HG02885 (cell line): Measurements from ENCODE around the gene PSTPIP2.
"Not testable (repeated sequence)": the region's sequence is repeated elsewhere in the genome, so short reads cannot be mapped to it uniquely, and the experiment has no call there.

ENCODE experiments used
- ATAC-seq: cut with Tn5 transposase; IDR thresholded peaks from one replicate; pipeline ENCODE4 v1.9.1; 2021; ENCODE audit warnings: mild to moderate bottlenecking; ENCODE audit not compliant: unreplicated experiment, poor library complexity

The PSTPIP2 gene, protein sequence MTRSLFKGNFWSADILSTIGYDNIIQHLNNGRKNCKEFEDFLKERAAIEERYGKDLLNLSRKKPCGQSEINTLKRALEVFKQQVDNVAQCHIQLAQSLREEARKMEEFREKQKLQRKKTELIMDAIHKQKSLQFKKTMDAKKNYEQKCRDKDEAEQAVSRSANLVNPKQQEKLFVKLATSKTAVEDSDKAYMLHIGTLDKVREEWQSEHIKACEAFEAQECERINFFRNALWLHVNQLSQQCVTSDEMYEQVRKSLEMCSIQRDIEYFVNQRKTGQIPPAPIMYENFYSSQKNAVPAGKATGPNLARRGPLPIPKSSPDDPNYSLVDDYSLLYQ

GRCh38 chr18:46071653-46072375, at the start of gene PSTPIP2:
PSTPIP2 (minus strand) TSS chr18:46072260; CDS start chr18:46072188, 72 bp downstream.
- ATAC-seq: peak; percentile 46

DNA sequence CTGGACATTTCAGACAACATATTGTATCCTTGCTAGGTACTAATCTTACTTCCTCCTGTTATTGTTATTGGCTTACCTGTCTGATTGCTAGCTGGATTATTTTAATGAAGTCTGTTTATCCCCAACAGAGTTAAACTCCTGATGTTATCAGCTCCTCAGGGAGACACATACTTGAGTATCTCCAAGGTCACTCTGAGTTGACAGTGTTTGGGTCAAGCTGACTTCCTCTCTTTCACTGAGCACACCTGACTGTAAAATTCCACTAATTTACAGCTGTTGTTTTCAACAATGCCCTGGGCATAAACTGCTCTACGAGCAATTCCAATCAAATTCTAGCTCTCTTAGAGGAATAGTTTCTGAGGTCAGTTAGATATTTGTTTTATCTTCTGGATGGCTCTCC, 41.7 kb upstream of the PSTPIP2 start:
- no peak for ATAC-seq

DNA sequence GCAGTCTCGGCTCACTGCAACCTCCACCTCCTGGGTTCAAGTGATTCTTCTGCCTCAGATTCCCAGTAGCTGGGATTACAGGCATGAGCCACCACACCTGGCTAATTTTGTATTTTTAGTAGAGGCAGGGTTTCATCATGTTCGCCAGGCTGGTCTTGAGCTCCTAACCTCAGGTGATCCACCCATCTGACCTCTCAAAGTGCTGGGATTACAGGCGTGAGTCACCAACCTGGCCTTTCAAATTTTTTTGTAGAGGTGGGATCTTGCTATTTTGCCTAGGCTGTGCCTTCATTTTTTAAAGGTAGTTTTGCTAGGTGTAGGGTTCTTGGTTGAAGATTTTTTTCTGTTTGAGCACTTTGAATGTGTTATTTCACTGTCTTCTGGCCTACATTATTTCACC, 38.3 kb upstream of the PSTPIP2 start:
- no peak for ATAC-seq

DNA sequence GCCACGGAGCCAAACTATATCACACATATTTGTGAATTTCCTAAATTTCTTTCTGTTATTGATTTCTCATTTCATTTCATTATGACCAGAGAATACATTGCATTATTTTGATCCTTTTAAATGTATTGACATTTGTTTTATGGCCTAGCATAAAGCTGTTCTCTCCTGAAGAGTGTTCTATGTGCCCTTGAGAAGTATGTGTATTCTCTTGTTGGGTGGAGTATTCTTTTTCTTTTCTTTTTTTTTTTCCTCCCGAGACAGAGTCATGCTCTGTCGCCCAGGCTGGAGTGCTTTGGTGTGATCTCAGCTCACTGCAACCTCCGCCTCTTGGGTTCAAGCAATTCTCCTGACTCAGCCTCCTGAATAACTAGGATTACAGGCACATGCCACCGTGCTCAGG, 37.3 kb upstream of the PSTPIP2 start:
- no peak for ATAC-seq

DNA sequence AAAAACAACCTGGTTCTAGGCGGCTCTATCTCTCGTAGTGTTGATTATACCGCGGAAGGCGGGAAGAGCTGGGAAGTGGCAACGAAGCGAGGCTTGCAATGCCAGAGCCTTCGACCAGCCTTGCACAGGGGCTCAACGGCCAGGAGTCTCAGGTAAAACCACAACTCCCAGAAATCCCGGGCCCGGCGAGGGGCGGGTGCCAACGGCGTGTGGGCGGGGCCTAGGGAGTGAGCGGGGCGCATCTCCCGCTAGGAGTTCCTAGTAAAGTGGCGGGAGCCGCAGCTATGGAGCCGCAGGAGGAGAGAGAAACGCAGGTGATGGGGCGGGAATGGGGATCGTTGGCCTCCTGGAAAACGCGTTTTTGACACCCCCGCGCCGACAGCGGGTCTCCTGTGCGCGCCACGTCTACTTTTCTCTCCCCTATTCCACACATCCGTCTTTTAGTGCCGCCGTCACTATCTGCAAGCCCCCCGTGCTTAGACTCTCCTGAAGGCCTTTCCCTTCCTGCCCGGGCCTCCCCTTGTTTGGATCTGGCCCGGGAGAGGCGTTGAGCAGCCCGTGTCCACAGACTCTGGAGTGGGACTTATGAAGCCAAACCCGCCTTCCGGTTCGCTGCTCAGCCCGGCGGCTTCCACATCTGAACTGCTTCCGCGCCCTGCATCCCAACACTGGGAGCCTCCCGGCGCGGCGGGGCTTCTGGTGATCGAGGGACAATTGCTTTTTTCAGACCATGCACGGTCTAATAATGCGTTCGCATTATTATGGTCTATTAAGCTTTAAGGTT, 32.3 kb upstream of the PSTPIP2 start, which contains the start of gene HAUS1:
TSS of gene HAUS1 (plus strand) at position 258 of the 784 bp plus-strand sequence. CDS start at position 285, 27 bp downstream.
- ATAC-seq: peak; percentile 97

DNA sequence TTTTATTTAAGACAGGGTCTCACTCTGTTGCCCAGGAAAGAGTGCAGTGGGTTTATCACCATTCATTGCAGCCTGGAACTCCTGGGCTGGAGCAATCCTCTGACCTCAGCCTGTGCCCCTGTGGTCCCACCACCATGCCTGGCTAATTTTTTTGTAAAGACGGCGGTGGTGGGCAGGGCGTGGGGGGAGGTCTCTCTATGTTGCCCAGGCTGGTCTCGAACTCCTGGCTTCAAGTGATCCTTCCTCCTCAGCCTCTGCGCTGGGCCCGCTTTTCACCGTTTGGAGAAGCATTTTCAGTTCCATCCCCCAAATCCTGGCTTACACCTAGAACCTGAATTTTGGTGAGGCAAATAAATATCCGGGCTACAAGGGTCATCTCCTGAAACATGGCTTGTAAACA, 27.4 kb upstream of the PSTPIP2 start:
- ATAC-seq: no peak

GRCh38 chr18:46098616-46098933, 26.5 kb upstream of the PSTPIP2 start:
- ATAC-seq: no peak

DNA sequence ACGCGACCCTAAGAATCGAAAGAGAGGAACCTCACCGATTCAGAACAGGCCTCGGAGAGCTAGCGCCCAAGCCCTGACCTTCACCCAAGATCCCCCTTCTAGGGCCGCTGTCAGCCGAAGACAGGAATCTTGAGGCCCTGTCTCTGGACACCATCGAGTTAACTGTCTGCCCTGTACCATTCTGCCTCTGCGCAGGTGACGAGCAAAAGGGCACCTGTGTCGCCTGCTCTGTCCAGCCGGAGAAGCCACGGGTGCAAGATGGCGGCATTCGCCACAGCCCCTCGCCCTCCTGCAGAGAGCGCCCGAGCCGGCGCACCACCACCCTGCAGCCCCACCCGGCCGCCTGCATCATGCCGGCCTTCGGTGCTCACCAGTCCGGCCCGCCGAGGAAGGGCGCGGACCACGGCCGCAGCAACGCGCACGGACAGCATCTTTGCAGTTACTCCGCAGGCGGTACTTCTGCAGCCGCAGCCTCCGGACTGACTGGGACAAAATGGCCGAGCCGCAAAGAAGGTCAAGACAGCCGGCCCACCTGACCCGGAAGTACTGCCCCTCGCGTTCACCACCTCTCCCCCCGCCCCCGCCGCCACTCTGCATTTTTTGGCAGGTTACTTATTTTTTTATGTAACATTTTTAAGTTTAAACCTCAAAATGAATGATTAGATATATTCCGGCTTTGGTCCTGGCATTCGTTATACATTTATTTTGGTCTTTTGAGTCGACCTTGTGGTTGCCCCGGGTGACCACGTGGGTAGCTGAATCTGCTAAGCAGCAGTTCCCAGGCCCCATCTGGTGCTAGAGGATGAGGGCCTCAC, 25.9 kb upstream of the PSTPIP2 start, which contains the start of gene ATP5F1A:
TSS of gene ATP5F1A (minus strand) at position 496 of the 815 bp plus-strand sequence. CDS start at position 431, 65 bp downstream.
- ATAC-seq: peak; percentile 87

GRCh38 chr18:46097431-46097800, 25.4 kb upstream of the PSTPIP2 start:
- peak; percentile 28 for ATAC-seq

DNA sequence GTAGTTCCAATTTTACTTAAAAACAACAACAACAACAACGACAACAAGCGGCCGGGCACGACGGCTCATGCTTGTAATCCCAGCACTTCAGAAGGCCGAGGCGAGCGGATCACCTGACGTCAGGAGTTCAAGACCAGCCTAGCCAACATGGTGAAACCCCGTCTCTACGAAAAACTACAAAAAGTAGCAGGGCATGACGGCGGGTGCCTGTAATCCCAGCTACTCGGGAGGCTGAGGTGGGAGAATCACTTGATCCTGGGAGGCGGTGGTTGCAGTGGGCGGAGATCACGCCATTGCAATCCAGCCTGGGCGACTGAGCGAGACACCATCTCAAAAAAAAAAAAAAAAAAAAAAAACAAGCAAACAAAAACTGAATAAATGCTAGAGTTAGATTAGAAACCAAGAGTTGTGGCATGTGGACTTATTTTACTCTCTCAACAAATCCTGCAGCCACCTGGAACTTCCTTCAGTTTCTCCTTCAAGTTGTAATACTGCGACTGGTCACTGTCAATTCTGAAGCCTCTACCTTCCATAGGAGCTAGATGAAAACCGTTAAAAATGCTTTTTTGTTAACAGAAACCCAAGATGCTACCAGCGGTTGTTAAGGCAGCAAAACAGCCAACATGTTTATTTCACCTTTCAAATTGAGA, 24.7 kb upstream of the PSTPIP2 start:
- peak; percentile 22 for ATAC-seq

DNA sequence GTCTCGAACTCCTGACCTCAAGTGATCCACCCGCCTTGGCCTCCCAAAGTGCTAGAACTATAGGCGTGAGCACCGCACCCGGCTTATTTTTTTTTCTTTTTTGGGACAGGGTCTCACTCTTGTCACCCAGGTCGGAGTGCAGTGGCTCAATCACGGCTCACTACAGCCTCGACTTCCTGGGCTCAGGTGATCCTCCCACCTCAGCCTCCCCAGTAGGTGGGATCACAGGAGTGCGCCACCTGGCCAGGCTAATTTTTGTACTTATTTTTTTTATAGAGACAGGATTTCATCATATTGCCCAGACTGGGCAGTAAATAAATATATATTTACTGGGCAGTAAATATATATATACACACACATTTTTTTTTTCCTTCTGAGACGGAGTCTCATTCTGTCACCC, 23.5 kb upstream of the PSTPIP2 start:
- ATAC-seq: no peak

DNA sequence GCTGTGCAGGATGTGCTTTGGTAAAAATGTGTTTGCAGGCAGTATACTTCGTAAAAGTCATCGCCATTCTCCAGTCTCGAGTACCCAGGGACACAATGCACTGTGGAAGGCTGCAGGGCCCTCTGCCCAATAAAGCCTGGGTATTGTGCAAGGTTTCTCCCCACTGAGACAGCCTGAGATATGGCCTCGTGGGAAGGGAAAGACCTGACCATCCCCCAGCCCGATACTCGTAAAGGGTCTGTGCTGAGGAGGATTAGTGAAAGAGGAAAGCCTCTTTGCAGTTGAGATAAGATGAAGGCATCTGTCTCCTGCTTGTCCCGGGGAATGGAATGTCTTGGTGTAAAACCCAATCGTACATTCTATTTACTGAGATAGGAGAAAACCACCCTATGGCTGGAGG, 16.4 kb upstream of the PSTPIP2 start:
- not testable (repeated sequence) for ATAC-seq

GRCh38 chr18:46084431-46084830, 12.4 kb upstream of the PSTPIP2 start:
- no peak for ATAC-seq

DNA sequence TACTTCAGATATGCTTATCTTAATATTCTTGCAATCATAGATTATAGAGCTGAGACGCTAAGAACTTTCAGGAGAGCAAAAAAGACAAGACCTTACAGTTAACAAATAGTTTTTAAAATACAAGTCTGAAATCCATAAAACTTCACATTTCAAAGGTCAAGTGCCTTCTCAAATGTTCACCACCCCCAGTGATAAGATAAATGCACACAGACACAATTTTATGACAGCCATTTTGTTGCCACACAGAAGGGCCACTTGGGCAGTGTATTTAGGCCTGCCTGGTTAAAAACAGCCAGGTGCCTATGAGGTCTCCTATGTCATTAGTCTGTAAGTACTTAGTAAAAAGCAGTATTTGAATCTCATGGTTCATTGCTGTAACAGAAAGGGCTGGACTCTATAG, 8.1 kb upstream of the PSTPIP2 start:
- ATAC-seq: no peak

DNA sequence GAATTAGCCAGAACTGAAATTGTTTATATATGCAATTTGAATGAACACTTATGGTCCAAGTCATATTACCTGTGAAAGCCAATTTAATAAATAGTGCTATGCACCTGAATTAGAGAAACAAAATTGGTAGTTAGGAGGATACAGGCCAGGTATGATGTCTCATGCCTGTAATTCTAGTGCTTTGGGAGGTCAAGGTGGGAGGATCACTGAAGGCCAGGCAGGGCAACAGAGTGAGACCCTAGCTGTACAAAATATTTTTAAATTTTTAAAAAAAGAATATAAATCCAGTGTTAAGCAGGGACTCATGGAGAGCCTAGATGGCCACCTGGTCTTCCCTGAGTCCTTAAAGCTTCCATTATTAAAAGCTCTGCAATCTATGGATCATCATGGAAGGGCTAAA, 7.3 kb upstream of the PSTPIP2 start:
- ATAC-seq: no peak

- ATAC-seq: peak; percentile 45
Observed at GRCh38 chr18:46073474-46074331, 1.6 kb upstream of the PSTPIP2 start.

DNA sequence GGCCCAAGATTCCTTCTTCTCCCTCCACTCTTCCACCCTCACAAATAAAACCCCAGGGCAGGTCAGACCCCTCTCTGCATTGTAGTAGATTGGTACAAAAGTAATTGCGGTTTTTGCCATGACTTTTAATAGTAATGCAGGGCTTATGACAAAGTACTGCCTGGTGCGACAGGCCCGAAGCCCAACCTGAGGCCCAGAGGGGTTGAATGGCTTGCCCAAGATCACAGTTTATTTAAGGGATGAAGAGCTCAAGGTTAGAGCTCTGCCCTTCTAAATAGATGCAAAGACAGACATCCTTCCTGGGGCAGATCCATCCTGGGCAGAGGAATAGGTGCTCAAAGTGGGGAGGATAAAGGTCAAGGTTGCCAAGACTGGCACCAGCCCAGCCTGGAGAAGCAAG, 899 bp upstream of the PSTPIP2 start:
- no peak for ATAC-seq

GRCh38 chr18:46072376-46072867, 362 bp upstream of the PSTPIP2 start:
- no peak for ATAC-seq
